HepG2 (cell line): ENCODE measurements around the gene UAP1L1. TPM values are rescaled to one million over a fixed set of nuclear protein-coding genes. Genes with fewer than 3 reads are reported as not detected.

ENCODE experiments used
- ARID4A ChIP-seq: sonication (generic); formaldehyde crosslinking; IDR thresholded peaks from 2 replicates; pipeline ENCODE4 v1.5.0; 2020; ENCODE audit warnings: mild to moderate bottlenecking, missing genetic modification reagents, borderline replicate concordance
- ATF4 ChIP-seq, 2 experiments: fragments of 450-650 bp in 1 of 2; sonication (generic) in 1 of 2; formaldehyde crosslinking; IDR thresholded peaks; 2 replicates each; pipeline versions ENCODE4 v1.5.0 to v1.8.0; 2020 to 2022; ENCODE audit warnings: mild to moderate bottlenecking in 1 of 2, missing genetic modification reagents in 1 of 2
- HNF1B ChIP-seq: sonication (generic); formaldehyde crosslinking; IDR thresholded peaks from 2 replicates; pipeline ENCODE4 v1.5.1; 2020; ENCODE audit warnings: mild to moderate bottlenecking, moderate library complexity, missing genetic modification reagents
- JARID2 ChIP-seq: sonication (generic); formaldehyde crosslinking; IDR thresholded peaks from 2 replicates; pipeline ENCODE4 v1.8.1; 2023; ENCODE audit warnings: missing genetic modification reagents, inconsistent platforms; ENCODE audit not compliant: insufficient replicate concordance
- KDM5B ChIP-seq: sonication (generic); formaldehyde crosslinking; IDR thresholded peaks from 2 replicates; pipeline ENCODE4 v1.4.0; 2020; ENCODE audit warnings: missing genetic modification reagents, mild to moderate bottlenecking, borderline replicate concordance
- MED13 ChIP-seq: sonication (generic); formaldehyde crosslinking; IDR thresholded peaks from 2 replicates; pipeline ENCODE4 v1.5.0; 2020; ENCODE audit warnings: missing genetic modification reagents
- MLX ChIP-seq: IDR thresholded peaks from 2 replicates; pipeline ENCODE4 v1.6.1; 2016
- RBM22 ChIP-seq: fragments of 200-400 bp; formaldehyde crosslinking; optimal IDR thresholded peaks from 2 replicates; pipeline ENCODE3; 2017; ENCODE audit warnings: mild to moderate bottlenecking, low read length, moderate library complexity
- SRSF9 ChIP-seq: fragments of 200-400 bp; formaldehyde crosslinking; IDR thresholded peaks from 2 replicates; pipeline ENCODE4 v1.6.1; 2018; ENCODE audit warnings: borderline replicate concordance, mild to moderate bottlenecking, low read depth, low read length; ENCODE audit not compliant: insufficient read depth, poor library complexity, severe bottlenecking
- ZNF12 ChIP-seq: sonication (generic); formaldehyde crosslinking; IDR thresholded peaks from 2 replicates; pipeline ENCODE4 v1.5.0; 2020; ENCODE audit warnings: missing genetic modification reagents
- ZNF280D ChIP-seq: sonication (generic); formaldehyde crosslinking; IDR thresholded peaks from 2 replicates; pipeline ENCODE4 v1.5.1; 2020; ENCODE audit warnings: mild to moderate bottlenecking, missing genetic modification reagents
- ZNF496 ChIP-seq: sonication (generic); formaldehyde crosslinking; IDR thresholded peaks from 2 replicates; pipeline ENCODE4 v1.8.1; 2023; ENCODE audit warnings: mild to moderate bottlenecking, moderate library complexity, missing genetic modification reagents; ENCODE audit not compliant: insufficient replicate concordance
- polyA plus RNA-seq, 8 experiments: library from polyadenylated mRNA; depleted of rRNA in 3 of 8; stranded (reverse) in 7 of 8; unstranded in 1 of 8; fragments of >200 nt; fragmentation: Illumina TruSeq in 4 of 8; extraction: Trizol in 4 of 8; gene quantifications; 2 replicates each; pipeline versions ENCODE4 v1.2.1 to v1.2.3, GENCODE V29; 2011 to 2016; ENCODE audit warnings: low read depth in 4 of 8, missing spikeins in 1 of 8, mixed read lengths in 1 of 8; ENCODE audit not compliant: insufficient read depth in 1 of 8
- total RNA-seq, 5 experiments: library from RNA; depleted of rRNA; stranded (reverse); fragments of >200 nt; fragmentation: Illumina TruSeq; extraction: Trizol; gene quantifications; 2 replicates each; pipeline ENCODE4 v1.2.3, GENCODE V29; 2016; ENCODE audit warnings: low read depth in 1 of 5
- TF ChIP-seq, protein P1 (sequence below): IDR thresholded peaks from 2 replicates; pipeline ENCODE4 v1.6.1; 2016; ENCODE audit warnings: low read depth

UAP1L1 gene
- total and polyA plus RNA-seq, 2 of the 13 experiments (the other 11 are each of a cell fraction or from before 2014, with no cell fraction given): 5.4 to 6.4 TPM

GRCh38 chr9:137111788-137112563 lies 34.7 kb downstream of the UAP1L1 start (continued):
- peak; percentile 50; the same call in 1 of the 2 replicates for TF ChIP-seq ZNF280D (CRISPR knock-in tag)
- TF ChIP-seq KDM5B (CRISPR knock-in tag): no peak
- no peak for TF ChIP-seq ATF4 (CRISPR knock-in tag; IDR thresholded peaks at IDR 0.05)
- TF ChIP-seq ZNF12 (CRISPR knock-in tag): peak; percentile 45; the same call in 1 of the 2 replicates
- TF ChIP-seq, protein P1, sequence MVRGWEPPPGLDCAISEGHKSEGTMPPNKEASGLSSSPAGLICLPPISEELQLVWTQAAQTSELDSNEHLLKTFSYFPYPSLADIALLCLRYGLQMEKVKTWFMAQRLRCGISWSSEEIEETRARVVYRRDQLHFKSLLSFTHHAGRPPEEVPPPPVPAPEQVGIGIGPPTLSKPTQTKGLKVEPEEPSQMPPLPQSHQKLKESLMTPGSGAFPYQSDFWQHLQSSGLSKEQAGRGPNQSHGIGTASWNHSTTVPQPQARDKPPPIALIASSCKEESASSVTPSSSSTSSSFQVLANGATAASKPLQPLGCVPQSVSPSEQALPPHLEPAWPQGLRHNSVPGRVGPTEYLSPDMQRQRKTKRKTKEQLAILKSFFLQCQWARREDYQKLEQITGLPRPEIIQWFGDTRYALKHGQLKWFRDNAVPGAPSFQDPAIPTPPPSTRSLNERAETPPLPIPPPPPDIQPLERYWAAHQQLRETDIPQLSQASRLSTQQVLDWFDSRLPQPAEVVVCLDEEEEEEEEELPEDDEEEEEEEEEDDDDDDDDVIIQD (CRISPR knock-in tag): 0 out of 2 replicates have a peak, but pooled peaks have one; percentile 36
- peak; percentile 28 for TF ChIP-seq HNF1B (CRISPR knock-in tag)
- no peak for TF ChIP-seq RBM22
- TF ChIP-seq MED13: 0 out of 2 replicates have a peak, but pooled peaks have one; percentile 11
- peak; percentile 45; the same call in 1 of the 2 replicates for TF ChIP-seq ARID4A (CRISPR knock-in tag)
- TF ChIP-seq JARID2: no peak
- no peak for TF ChIP-seq SRSF9
- no peak for TF ChIP-seq MLX (CRISPR knock-in tag)
- TF ChIP-seq ZNF496: no peak
